Endothelial cell of umbilical vein (primary cell): ENCODE results near the gene CACNA2D3. TPM values are rescaled to one million over a fixed set of nuclear protein-coding genes. Genes with fewer than 3 reads are reported as not detected.

Experiments used
- BruUV-seq: library from RNA; stranded (reverse); fragments of 400-500 nt; replicated peaks from 2 replicates; lab custom pipeline; 2021; lab: Mats Ljungman, UMichigan
- CTCF ChIA-PET: fragments of 300-600, 350-600 bp; sonication (Branson Sonifier 250); formaldehyde crosslinking; loops from one replicate; lab custom pipeline; 2021; ENCODE audit warnings: antibody characterized with exemption, inconsistent platforms; lab: Charles Lee
- POLR2A ChIA-PET: fragments of 300-600, 350-600 bp; sonication (Branson Sonifier 250); formaldehyde crosslinking; loops from one replicate; lab custom pipeline; 2021; ENCODE audit warnings: antibody characterized with exemption, inconsistent platforms; lab: Charles Lee
- DNase-seq: peaks from one replicate; pipeline ENCODE4 v3.0.0-alpha.2; 2011; ENCODE audit warnings: low read depth, low spot score
- FAIRE-seq: peaks from 2 replicates; lab custom pipeline; 2011; peaks lifted over from hg19 to GRCh38; lab: Jason Lieb, UNC
- H2AFZ ChIP-seq: 2 replicates; pipeline ENCODE4 v1.6.0; 2012; ENCODE audit warnings: low read depth, low read length, control low read depth, inconsistent platforms
- H3K27ac ChIP-seq: 2 replicates; pipeline ENCODE4 v1.5.1; 2011; ENCODE audit warnings: low read depth, mild to moderate bottlenecking, control low read depth, low read length, moderate library complexity; ENCODE audit not compliant: insufficient read depth
- H3K27me3 ChIP-seq, 2 experiments: 2 replicates each; pipeline versions ENCODE4 v1.6.0 to v1.6.1; 2011; ENCODE audit warnings: low read length in 2 of 2, mixed read lengths in 1 of 2; ENCODE audit not compliant: control insufficient read depth in 2 of 2, insufficient read depth in 2 of 2
- H3K36me3 ChIP-seq, 2 experiments: 2 replicates in 1 of 2; 3 replicates in 1 of 2; pipeline ENCODE4 v1.5.1; 2011; ENCODE audit warnings: low read length in 2 of 2, mild to moderate bottlenecking in 1 of 2, moderate library complexity in 1 of 2; ENCODE audit not compliant: control insufficient read depth in 2 of 2, insufficient read depth in 2 of 2; ENCODE audit errors: extremely low read depth in 1 of 2
- H3K4me1 ChIP-seq: 3 replicates; pipeline ENCODE4 v1.5.1; 2011; ENCODE audit warnings: mild to moderate bottlenecking, low read length; ENCODE audit not compliant: control insufficient read depth, insufficient read depth; ENCODE audit errors: extremely low read depth
- H3K4me2 ChIP-seq: 2 replicates; pipeline ENCODE4 v1.6.1; 2011; ENCODE audit warnings: low read length, control low read depth, mixed read lengths; ENCODE audit not compliant: insufficient read depth
- H3K4me3 ChIP-seq, 3 experiments: fragments of 200-600 bp in 1 of 3; sonication (generic), shearing (Covaris generic) in 1 of 3; replicated peaks in 1 of 3; 2 replicates each; pipeline ENCODE4 v1.5.1; 2011 to 2016; ENCODE audit warnings: control low read depth in 3 of 3, low read length in 3 of 3, mild to moderate bottlenecking in 2 of 3, inconsistent platforms in 1 of 3, low read depth in 1 of 3, moderate library complexity in 1 of 3; ENCODE audit not compliant: insufficient read depth in 1 of 3
- H3K79me2 ChIP-seq: 2 replicates; pipeline ENCODE4 v1.6.0; 2012; ENCODE audit warnings: low read length, inconsistent platforms; ENCODE audit not compliant: control insufficient read depth, insufficient read depth
- H3K9ac ChIP-seq: replicated peaks from 2 replicates; pipeline ENCODE3; 2011; ENCODE audit warnings: low read length, control low read depth; ENCODE audit not compliant: insufficient read depth; ENCODE audit errors: extremely low read depth
- H3K9me1 ChIP-seq: replicated peaks from 3 replicates; pipeline ENCODE4 v1.6.0; 2011; ENCODE audit warnings: mild to moderate bottlenecking, low read length; ENCODE audit not compliant: control insufficient read depth, insufficient read depth; ENCODE audit errors: extremely low read depth
- H3K9me3 ChIP-seq: replicated peaks from 2 replicates; pipeline ENCODE4 v1.5.1; 2012; ENCODE audit warnings: low read length, inconsistent platforms; ENCODE audit not compliant: control insufficient read depth, insufficient read depth
- H4K20me1 ChIP-seq: replicated peaks from 2 replicates; pipeline ENCODE3; 2011; ENCODE audit warnings: mild to moderate bottlenecking, low read length; ENCODE audit not compliant: control insufficient read depth, insufficient read depth; ENCODE audit errors: extremely low read depth
- EZH2 ChIP-seq: IDR thresholded peaks from 2 replicates; pipeline ENCODE4 v1.6.1; 2012; ENCODE audit warnings: borderline replicate concordance, low read depth, mild to moderate bottlenecking, moderate library complexity, low read length, inconsistent platforms; ENCODE audit not compliant: severe bottlenecking
- FOS ChIP-seq: IDR thresholded peaks from 2 replicates; pipeline ENCODE4 v1.6.1; 2011; ENCODE audit warnings: mild to moderate bottlenecking, low read length, moderate library complexity, borderline replicate concordance; ENCODE audit not compliant: insufficient read depth
- GATA2 ChIP-seq: IDR thresholded peaks from 2 replicates; pipeline ENCODE4 v1.7.0; 2011; ENCODE audit warnings: low read depth, mild to moderate bottlenecking, moderate library complexity, mixed read lengths, low read length; ENCODE audit not compliant: insufficient read length, insufficient read depth
- JUN ChIP-seq: IDR thresholded peaks from 2 replicates; pipeline ENCODE4 v1.6.1; 2011; ENCODE audit warnings: borderline replicate concordance, low read depth; ENCODE audit not compliant: insufficient read length, insufficient read depth
- MYC ChIP-seq: IDR thresholded peaks from one replicate; pipeline ENCODE4 v1.6.1; 2011; ENCODE audit warnings: mild to moderate bottlenecking, low read depth, low read length
- POLR2A ChIP-seq: IDR thresholded peaks from 2 replicates; pipeline ENCODE4 v1.6.1; 2012; ENCODE audit warnings: low read depth, mild to moderate bottlenecking, control low read depth, low read length
- POLR2AphosphoS5 ChIP-seq: IDR thresholded peaks from 2 replicates; pipeline ENCODE4 v1.6.1; 2012; ENCODE audit warnings: low read depth, mild to moderate bottlenecking, control low read depth, low read length, moderate library complexity; ENCODE audit not compliant: insufficient read depth
- dilution Hi-C: fragments of 300-500 bp; cut with MboI; formaldehyde crosslinking; loops from one replicate; pipeline ENCODE4 v1.15.0; 2019; ENCODE audit warnings: low sequenced_read_pairs; ENCODE audit not compliant: extremely low pct_ligation_motif_present
- intact Hi-C: fragments of 100-400 bp; cut with micrococcal nuclease; formaldehyde crosslinking; loops from one replicate; pipeline ENCODE4 v1.10.0; 2022
- polyA plus RNA-seq, 4 experiments: library from polyadenylated mRNA; depleted of rRNA in 3 of 4; stranded (reverse) in 3 of 4; unstranded in 1 of 4; fragments of >200 nt; gene quantifications; 2 replicates each; pipeline versions ENCODE4 v1.2.1 to v1.2.3, GENCODE V29; 2011 to 2012; ENCODE audit warnings: missing spikeins in 1 of 4
- total RNA-seq: library from RNA; stranded (reverse); gene quantifications from 2 replicates; pipeline ENCODE4 v1.2.3, GENCODE V29; 2021
- TF ChIP-seq, protein P1 (sequence below), 2 donors: IDR thresholded peaks; 1 replicate in 1 of 2; 2 replicates in 1 of 2; pipeline ENCODE4 v1.5.1; 2011; ENCODE audit warnings: low read length in 2 of 2, mild to moderate bottlenecking in 2 of 2, moderate library complexity in 2 of 2, control low read depth in 1 of 2, inconsistent platforms in 1 of 2, low read depth in 1 of 2; ENCODE audit not compliant: insufficient read depth in 1 of 2; ENCODE audit errors: extremely low read depth in 1 of 2
- TF ChIP-seq, protein P2 (sequence below): IDR thresholded peaks from 2 replicates; pipeline ENCODE4 v1.6.1; 2011; ENCODE audit not compliant: insufficient read depth, insufficient read length

CACNA2D3 gene
- total and polyA plus RNA-seq, 2 donors (not counting 3 experiments of a cell fraction or from before 2014, with no cell fraction given), result not detected

DNA sequence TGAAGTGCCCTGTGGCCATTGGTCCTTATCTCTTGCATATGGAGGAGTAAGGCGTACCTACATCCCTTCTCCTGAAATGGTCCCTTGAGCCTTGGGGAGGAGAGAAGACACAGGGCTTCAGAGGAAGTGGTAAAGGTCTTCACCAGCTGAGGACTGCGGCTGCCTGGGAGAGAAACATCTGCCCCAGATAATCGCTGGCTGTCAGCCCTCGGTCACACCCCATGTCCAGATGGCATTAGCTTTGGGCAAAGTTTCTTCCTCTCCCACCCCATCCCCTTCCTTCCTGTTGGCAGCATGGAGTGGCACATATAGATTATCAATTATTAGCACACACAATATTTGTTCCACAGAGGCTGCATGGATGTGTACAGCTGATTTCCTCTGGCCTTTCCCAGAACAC is 743.9 kb downstream of the CACNA2D3 start:
- H3K9me3 ChIP-seq, result no peaks in the 10 kb centered on the region
- no peaks in the 10 kb centered on the region for H3K27me3 ChIP-seq
- H3K79me2 ChIP-seq, result no peaks in the 10 kb centered on the region
- H4K20me1 ChIP-seq, result no peaks in the 10 kb centered on the region
- H3K4me1 ChIP-seq, result no peaks in the 10 kb centered on the region
- H3K4me2 ChIP-seq, result no peak overlapping the region
- TF ChIP-seq, protein P1, sequence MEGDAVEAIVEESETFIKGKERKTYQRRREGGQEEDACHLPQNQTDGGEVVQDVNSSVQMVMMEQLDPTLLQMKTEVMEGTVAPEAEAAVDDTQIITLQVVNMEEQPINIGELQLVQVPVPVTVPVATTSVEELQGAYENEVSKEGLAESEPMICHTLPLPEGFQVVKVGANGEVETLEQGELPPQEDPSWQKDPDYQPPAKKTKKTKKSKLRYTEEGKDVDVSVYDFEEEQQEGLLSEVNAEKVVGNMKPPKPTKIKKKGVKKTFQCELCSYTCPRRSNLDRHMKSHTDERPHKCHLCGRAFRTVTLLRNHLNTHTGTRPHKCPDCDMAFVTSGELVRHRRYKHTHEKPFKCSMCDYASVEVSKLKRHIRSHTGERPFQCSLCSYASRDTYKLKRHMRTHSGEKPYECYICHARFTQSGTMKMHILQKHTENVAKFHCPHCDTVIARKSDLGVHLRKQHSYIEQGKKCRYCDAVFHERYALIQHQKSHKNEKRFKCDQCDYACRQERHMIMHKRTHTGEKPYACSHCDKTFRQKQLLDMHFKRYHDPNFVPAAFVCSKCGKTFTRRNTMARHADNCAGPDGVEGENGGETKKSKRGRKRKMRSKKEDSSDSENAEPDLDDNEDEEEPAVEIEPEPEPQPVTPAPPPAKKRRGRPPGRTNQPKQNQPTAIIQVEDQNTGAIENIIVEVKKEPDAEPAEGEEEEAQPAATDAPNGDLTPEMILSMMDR (IDR thresholded peaks at IDR 0.05; ENCODE audit: extremely low read depth in 1 of 2, insufficient read depth in 1 of 2, low read depth in 1 of 2, low read length in 2 of 2), result no peak
- TF ChIP-seq JUN (no peak), MYC (no peak), POLR2A (no peak), FOS (no peak), EZH2 (no peak), GATA2 (no peak), POLR2AphosphoS5 (no peak)
- TF ChIP-seq, protein P2, sequence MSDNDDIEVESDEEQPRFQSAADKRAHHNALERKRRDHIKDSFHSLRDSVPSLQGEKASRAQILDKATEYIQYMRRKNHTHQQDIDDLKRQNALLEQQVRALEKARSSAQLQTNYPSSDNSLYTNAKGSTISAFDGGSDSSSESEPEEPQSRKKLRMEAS, result no peak
- CTCF ChIA-PET, result no interaction called here
- no peak overlapping the region for H3K9ac ChIP-seq
- dilution Hi-C loops (no loop called here), intact Hi-C loops (no loop called here)
- no peaks in the 10 kb centered on the region for H3K9me1 ChIP-seq
- no peak for FAIRE-seq
- POLR2A ChIA-PET, result no interaction called here
- no peak overlapping the region for H2AFZ ChIP-seq
- BruUV-seq, result no TSS peak
- no peak for DNase-seq
- H3K4me3 ChIP-seq, result no peak overlapping the region
- H3K36me3 ChIP-seq, result no peaks in the 10 kb centered on the region
- H3K27ac ChIP-seq, result no peak overlapping the region
